ENCODE results near the gene ZNRD2. TPM values are rescaled to one million over a fixed set of nuclear protein-coding genes. Genes with fewer than 3 reads are reported as not detected.
A peak's percentile ranks its signal among the peaks of the same experiment; 100 is the strongest.
"Not testable (repeated sequence)": the region's sequence is repeated elsewhere in the genome, so short reads cannot be mapped to it uniquely, and the experiment has no call there.

The ZNRD2 gene
- total RNA-seq, 1 experiment from 2014 or later, result 137 TPM

- peak; percentile 97 for DNase-seq (ENCODE audit: low read depth)
These were observed 14.5 kb upstream of the ZNRD2 start for GRCh38 chr11:65555693-65556231.

GRCh38 chr11:65556470-65557279, 13.6 kb upstream of the ZNRD2 start:
- DNase-seq (ENCODE audit: low read depth), result no peak

GRCh38 chr11:65557280-65558001, 12.8 kb upstream of the ZNRD2 start:
- no peak for DNase-seq (ENCODE audit: low read depth)

GRCh38 chr11:65558002-65558929, 12.0 kb upstream of the ZNRD2 start, which contains the start of gene LTBP3:
Gene LTBP3 (minus strand): TSS chr11:65558359. CDS start chr11:65557959, 400 bp downstream.
- peak; percentile 79 for DNase-seq (ENCODE audit: low read depth)

- DNase-seq (ENCODE audit: low read depth), result peak; percentile 64
These were observed 11.3 kb upstream of the ZNRD2 start for GRCh38 chr11:65558930-65559509.

GRCh38 chr11:65559535-65559934, 10.7 kb upstream of the ZNRD2 start:
- no peak for DNase-seq (ENCODE audit: low read depth)

- DNase-seq (ENCODE audit: low read depth), result peak; percentile 95
These were observed 10.2 kb upstream of the ZNRD2 start for GRCh38 chr11:65559951-65560537.

GRCh38 chr11:65560555-65561418, 9.5 kb upstream of the ZNRD2 start:
- DNase-seq (ENCODE audit: low read depth), result peak; percentile 92

GRCh38 chr11:65562020-65562419, 8.3 kb upstream of the ZNRD2 start:
- DNase-seq (ENCODE audit: low read depth), result no peak

- no peak for DNase-seq (ENCODE audit: low read depth)
These were observed 7.5 kb upstream of the ZNRD2 start for GRCh38 chr11:65562788-65563187.

GRCh38 chr11:65563601-65564000, 6.7 kb upstream of the ZNRD2 start:
- no peak for DNase-seq (ENCODE audit: low read depth)

- DNase-seq (ENCODE audit: low read depth), result not testable (repeated sequence)
These were observed 5.3 kb upstream of the ZNRD2 start for GRCh38 chr11:65564879-65565559.

- peak; percentile 72 for DNase-seq (ENCODE audit: low read depth)
These were observed 4.4 kb upstream of the ZNRD2 start for GRCh38 chr11:65565624-65566453.

GRCh38 chr11:65569164-65569972, 909 bp upstream of the ZNRD2 start:
- no peak for DNase-seq (ENCODE audit: low read depth)

- DNase-seq (ENCODE audit: low read depth), result no peak
These were observed 1.1 kb downstream of the ZNRD2 start for GRCh38 chr11:65571420-65571819.

GRCh38 chr11:65571940-65572339, 1.7 kb downstream of the ZNRD2 start:
- peak; percentile 59 for DNase-seq (ENCODE audit: low read depth)
